ENCODE data around the gene TMEM215.

- TF ChIP-seq CTCF (IDR thresholded peaks at IDR 0.05; ENCODE audit: poor library complexity, severe bottlenecking) = no peak
- no peak for TF ChIP-seq EZH2 (IDR thresholded peaks at IDR 0.05; ENCODE audit: borderline replicate concordance, insufficient read depth, low read length, poor library complexity, severe bottlenecking)
- no peak for TF ChIP-seq TAF1 (IDR thresholded peaks at IDR 0.05; ENCODE audit: low read depth)
- no peak for TF ChIP-seq SMC3 (conservative IDR thresholded peaks at IDR 0.05; ENCODE audit: poor library complexity)
- TF ChIP-seq MXI1 (conservative IDR thresholded peaks at IDR 0.05; ENCODE audit: poor library complexity, severe bottlenecking) = no peak
- TF ChIP-seq POLR2AphosphoS5 (IDR thresholded peaks at IDR 0.05) = no peak
Observed at GRCh38 chr9:32748013-32748412, 35.3 kb upstream of the TMEM215 start.
